ENCODE results near the gene RNU1-3.
"Not testable (repeated sequence)": the region's sequence is repeated elsewhere in the genome, so short reads cannot be mapped to it uniquely, and the experiment has no call there.

- not testable (repeated sequence) for TF ChIP-seq PAX5 (IDR thresholded peaks at IDR 0.05; ENCODE audit: insufficient read depth, low read length, severe bottlenecking); POLR2A (IDR thresholded peaks at IDR 0.05; ENCODE audit: low read depth, low read length)
These were observed 19.3 kb downstream of the RNU1-3 start for GRCh38 chr1:16647179-16648176.
